ENCODE data around the gene IGLON5. TPM values are rescaled to one million over a fixed set of nuclear protein-coding genes. Genes with fewer than 3 reads are reported as not detected.

IGLON5 gene
- total RNA-seq, 2 experiments from 2014 or later, result not detected

- TF ChIP-seq, protein P1, sequence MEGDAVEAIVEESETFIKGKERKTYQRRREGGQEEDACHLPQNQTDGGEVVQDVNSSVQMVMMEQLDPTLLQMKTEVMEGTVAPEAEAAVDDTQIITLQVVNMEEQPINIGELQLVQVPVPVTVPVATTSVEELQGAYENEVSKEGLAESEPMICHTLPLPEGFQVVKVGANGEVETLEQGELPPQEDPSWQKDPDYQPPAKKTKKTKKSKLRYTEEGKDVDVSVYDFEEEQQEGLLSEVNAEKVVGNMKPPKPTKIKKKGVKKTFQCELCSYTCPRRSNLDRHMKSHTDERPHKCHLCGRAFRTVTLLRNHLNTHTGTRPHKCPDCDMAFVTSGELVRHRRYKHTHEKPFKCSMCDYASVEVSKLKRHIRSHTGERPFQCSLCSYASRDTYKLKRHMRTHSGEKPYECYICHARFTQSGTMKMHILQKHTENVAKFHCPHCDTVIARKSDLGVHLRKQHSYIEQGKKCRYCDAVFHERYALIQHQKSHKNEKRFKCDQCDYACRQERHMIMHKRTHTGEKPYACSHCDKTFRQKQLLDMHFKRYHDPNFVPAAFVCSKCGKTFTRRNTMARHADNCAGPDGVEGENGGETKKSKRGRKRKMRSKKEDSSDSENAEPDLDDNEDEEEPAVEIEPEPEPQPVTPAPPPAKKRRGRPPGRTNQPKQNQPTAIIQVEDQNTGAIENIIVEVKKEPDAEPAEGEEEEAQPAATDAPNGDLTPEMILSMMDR (conservative IDR thresholded peaks at IDR 0.05; ENCODE audit: low read length), result no peak
- TF ChIP-seq EZH2phosphoT487 (IDR thresholded peaks at IDR 0.05; ENCODE audit: borderline replicate concordance, low read depth, low read length), result no peak
- intact Hi-C loops (cut with micrococcal nuclease; ENCODE audit: unreplicated experiment), result no loop called here
- H3K9me3 ChIP-seq (ENCODE audit: low read length), result no peaks in the 10 kb centered on the region
- BruUV-seq (replicated peaks), result no TSS peak
- CTCF ChIA-PET (ENCODE audit: unreplicated experiment), result no interaction called here
- DNase-seq (ENCODE audit: low spot score), result no peak
- H3K79me2 ChIP-seq (ENCODE audit: insufficient read depth, low read depth, low read length), result no peaks in the 10 kb centered on the region
- H3K9me2 ChIP-seq (ENCODE audit: insufficient read depth, low read length), result no peaks in the 10 kb centered on the region
- H3K36me3 ChIP-seq (ENCODE audit: insufficient read depth, low read length), result no peaks in the 10 kb centered on the region
- no peaks in the 10 kb centered on the region for H4K20me1 ChIP-seq (ENCODE audit: insufficient read depth, low read length)
- no peak overlapping the region for H3K4me3 ChIP-seq (ENCODE audit: low read depth, low read length, poor library complexity, severe bottlenecking)
- no peak overlapping the region for H3K27ac ChIP-seq (ENCODE audit: low read depth, low read length, poor library complexity, severe bottlenecking)
- H3K4me1 ChIP-seq (ENCODE audit: insufficient read depth, low read length, poor library complexity, severe bottlenecking), result no peaks in the 10 kb centered on the region
- POLR2A ChIA-PET, result no interaction called here
- H3K4me2 ChIP-seq (ENCODE audit: low read length), result no peak overlapping the region
- no peak overlapping the region for H2AFZ ChIP-seq (ENCODE audit: low read length)
These were observed 13.9 kb downstream of the IGLON5 start for GRCh38 chr19:51325161-51325976.

DNA sequence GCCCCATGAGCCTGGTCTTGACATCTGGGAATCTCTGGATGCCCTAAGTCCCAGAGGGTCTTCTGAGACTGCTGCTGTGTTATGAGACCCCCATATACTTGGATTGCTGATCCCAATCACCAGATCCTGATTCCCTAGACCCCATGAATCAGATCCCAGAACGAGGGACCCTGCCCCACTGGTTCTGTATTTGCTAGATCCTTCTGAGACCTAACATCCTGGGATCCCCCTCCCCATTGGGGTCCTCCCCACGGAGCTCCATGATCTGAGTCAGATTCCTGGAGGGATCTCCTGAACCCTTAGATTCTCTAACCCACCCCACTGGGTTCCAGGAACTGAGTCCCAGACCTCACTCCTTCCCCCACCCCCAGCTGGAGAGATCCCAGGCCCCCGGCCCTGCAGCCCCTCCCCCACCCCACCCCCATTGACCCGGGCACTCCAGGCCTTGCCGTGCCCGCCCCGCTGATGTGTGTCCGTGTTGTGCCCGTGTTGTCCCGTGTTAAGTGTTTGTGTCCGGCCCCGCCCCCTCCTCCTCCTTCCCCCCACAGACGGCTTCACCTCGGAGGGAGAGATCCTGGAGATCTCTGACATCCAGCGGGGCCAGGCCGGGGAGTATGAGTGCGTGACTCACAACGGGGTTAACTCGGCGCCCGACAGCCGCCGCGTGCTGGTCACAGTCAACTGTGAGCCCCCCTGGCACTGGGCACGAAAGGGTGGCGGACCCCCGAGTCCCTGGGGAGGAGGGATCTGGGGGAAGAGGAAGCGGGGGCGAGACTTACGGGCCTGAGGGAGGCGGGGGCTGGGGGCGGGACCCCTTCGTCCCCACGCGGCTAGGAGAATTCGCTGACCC lies 15.0 kb downstream of the IGLON5 start:
- ChIA-PET CTCF (ENCODE audit: unreplicated experiment) (no interaction called here), POLR2A (no interaction called here)
- no peak for DNase-seq (ENCODE audit: low spot score)
- intact Hi-C loops (cut with micrococcal nuclease; ENCODE audit: unreplicated experiment), result no loop called here
- H3K4me3 ChIP-seq (ENCODE audit: low read depth, low read length, poor library complexity, severe bottlenecking), result no peak overlapping the region
- no peaks in the 10 kb centered on the region for H3K79me2 ChIP-seq (ENCODE audit: insufficient read depth, low read depth, low read length)
- H3K9me3 ChIP-seq (ENCODE audit: low read length), result no peaks in the 10 kb centered on the region
- H4K20me1 ChIP-seq (ENCODE audit: insufficient read depth, low read length), result no peaks in the 10 kb centered on the region
- TF ChIP-seq, protein P1 (conservative IDR thresholded peaks at IDR 0.05; ENCODE audit: low read length), result no peak
- no peak for TF ChIP-seq EZH2phosphoT487 (IDR thresholded peaks at IDR 0.05; ENCODE audit: borderline replicate concordance, low read depth, low read length)
- no TSS peak for BruUV-seq (replicated peaks)
- H3K9me2 ChIP-seq (ENCODE audit: insufficient read depth, low read length), result no peaks in the 10 kb centered on the region
- H3K4me2 ChIP-seq (ENCODE audit: low read length), result no peak overlapping the region
- H3K27ac ChIP-seq (ENCODE audit: low read depth, low read length, poor library complexity, severe bottlenecking), result no peak overlapping the region
- no peaks in the 10 kb centered on the region for H3K36me3 ChIP-seq (ENCODE audit: insufficient read depth, low read length)
- no peaks in the 10 kb centered on the region for H3K4me1 ChIP-seq (ENCODE audit: insufficient read depth, low read length, poor library complexity, severe bottlenecking)
- no peak overlapping the region for H2AFZ ChIP-seq (ENCODE audit: low read length)

Measured in OCI-LY7 (cell line).